GM12873 (cell line): ENCODE results near the gene ERG.

ENCODE experiments used
- CTCF ChIP-seq: IDR thresholded peaks from 2 replicates; pipeline ENCODE4 v1.5.1; 2012; ENCODE audit warnings: low read depth, mild to moderate bottlenecking, moderate library complexity, low read length, control low read depth; ENCODE audit not compliant: insufficient read depth; ENCODE audit errors: missing control alignments

ERG gene

GRCh38 chr21:38443110-38443509 is 55.2 kb downstream of the ERG start:
- no peak for TF ChIP-seq CTCF

- no peak for TF ChIP-seq CTCF
These were observed 57.1 kb downstream of the ERG start for GRCh38 chr21:38441153-38441552.

- TF ChIP-seq CTCF: no peak
These were observed 57.5 kb downstream of the ERG start for GRCh38 chr21:38440746-38441145.

DNA sequence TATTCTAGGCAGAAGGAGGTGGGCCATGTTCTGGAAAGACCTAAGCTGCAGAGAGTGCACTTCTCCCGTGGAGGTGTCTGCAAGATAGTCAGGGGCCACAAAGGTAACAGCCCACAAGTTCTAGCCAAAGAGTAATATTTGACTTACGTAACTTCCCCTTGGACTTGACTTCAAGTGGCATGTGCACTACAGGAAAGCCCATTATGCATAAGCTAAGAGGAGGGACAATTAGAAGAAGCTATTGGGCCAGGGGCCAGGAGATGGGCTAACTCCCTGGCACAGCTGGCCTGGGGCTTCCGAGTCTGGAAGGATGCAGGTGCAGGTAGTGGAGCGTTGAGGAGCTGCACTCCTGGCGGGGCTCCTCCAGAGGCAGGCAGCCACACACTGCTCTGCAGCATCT is 58.3 kb downstream of the ERG start:
- TF ChIP-seq CTCF: no peak

GRCh38 chr21:38439426-38439825 is 58.9 kb downstream of the ERG start:
- no peak for TF ChIP-seq CTCF

DNA sequence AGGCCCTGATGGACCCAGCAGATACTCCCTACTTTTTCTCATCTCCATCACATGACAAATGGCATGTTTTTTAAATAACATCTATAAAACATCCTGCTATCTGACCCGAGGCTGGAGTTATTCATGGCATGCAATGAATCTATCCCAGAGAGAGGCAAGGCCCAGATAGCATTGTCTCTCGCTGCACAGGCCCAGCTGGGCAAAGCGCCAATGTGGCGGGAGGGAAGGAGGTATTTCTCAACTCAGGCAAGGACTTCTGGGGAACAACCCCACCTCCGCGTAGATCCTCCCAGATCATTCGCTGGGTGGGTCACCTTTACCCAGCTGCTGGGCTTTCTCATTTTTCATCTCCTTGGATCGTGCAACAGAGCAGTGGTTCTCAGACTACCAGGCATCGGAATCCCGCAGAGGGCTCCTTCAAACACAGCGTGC is 59.8 kb downstream of the ERG start:
- no peak for TF ChIP-seq CTCF

GRCh38 chr21:38436341-38436740 is 61.9 kb downstream of the ERG start:
- no peak for TF ChIP-seq CTCF
